NB4 (cell line): ENCODE measurements around the gene PLEKHA6.

Experiments
- DNase-seq: peaks from one replicate; pipeline ENCODE4 v3.0.0; 2010; ENCODE audit warnings: low read depth
- H3K4me3 ChIP-seq: one replicate; pipeline ENCODE4 v1.5.1; 2011; ENCODE audit warnings: mild to moderate bottlenecking, low read depth, low read length, moderate library complexity
- CTCF ChIP-seq: IDR thresholded peaks from one replicate; pipeline ENCODE4 v1.5.1; 2012; ENCODE audit warnings: low read depth, low read length
- MAX ChIP-seq: IDR thresholded peaks from 2 replicates; pipeline ENCODE4 v1.6.1; 2011; ENCODE audit warnings: low read depth, low read length
- MYC ChIP-seq: IDR thresholded peaks from 2 replicates; pipeline ENCODE4 v1.6.1; 2011; ENCODE audit warnings: low read depth, low read length
- POLR2A ChIP-seq: IDR thresholded peaks from 2 replicates; pipeline ENCODE4 v1.6.1; 2011; ENCODE audit warnings: mild to moderate bottlenecking; ENCODE audit not compliant: insufficient read length; ENCODE audit errors: extremely low read depth

Gene PLEKHA6

GRCh38 chr1:204337583-204337982 lies 22.1 kb downstream of the PLEKHA6 start:
- H3K4me3 ChIP-seq: no peak overlapping the region
- DNase-seq: no peak
- TF ChIP-seq MAX: no peak
- TF ChIP-seq CTCF: no peak
- no peak for TF ChIP-seq POLR2A
- no peak for TF ChIP-seq MYC

GRCh38 chr1:204337036-204337429 lies 22.7 kb downstream of the PLEKHA6 start:
- TF ChIP-seq MAX (no peak), MYC (no peak), CTCF (no peak), POLR2A (no peak)
- DNase-seq: no peak
- no peak overlapping the region for H3K4me3 ChIP-seq

- no peak for DNase-seq
- H3K4me3 ChIP-seq: no peak overlapping the region
- TF ChIP-seq CTCF (no peak), MYC (no peak), POLR2A (no peak), MAX (no peak)
Measured at GRCh38 chr1:204336421-204337035, 23.2 kb downstream of the PLEKHA6 start.

- DNase-seq: no peak
- TF ChIP-seq MYC (no peak), CTCF (no peak), POLR2A (no peak), MAX (no peak)
- no peak overlapping the region for H3K4me3 ChIP-seq
Measured at GRCh38 chr1:204335533-204335932, 24.2 kb downstream of the PLEKHA6 start.

- no peak overlapping the region for H3K4me3 ChIP-seq
- DNase-seq: no peak
- TF ChIP-seq MAX (no peak), POLR2A (no peak), MYC (no peak), CTCF (no peak)
Measured at GRCh38 chr1:204335085-204335484, 24.6 kb downstream of the PLEKHA6 start.
